GM23338 (cell line): Measurements from ENCODE around the gene TOP2A. TPM values are rescaled to one million over a fixed set of nuclear protein-coding genes. Genes with fewer than 3 reads are reported as not detected.

Source experiments
- ATAC-seq: fragments of 200-7000 bp; cut with Tn5 transposase; 3 replicates; pipeline ENCODE4 v1.9.1; 2020
- DNase-seq: peaks from one replicate; pipeline ENCODE4 v3.0.0-alpha.2; 2015; ENCODE audit warnings: low spot score
- H2AFZ ChIP-seq: fragments of 200-600 bp; sonication (generic); 2 replicates; pipeline ENCODE4 v1.8.0; 2016; ENCODE audit warnings: antibody characterized with exemption, mild to moderate bottlenecking, moderate library complexity
- H3F3A ChIP-seq: fragments of 200-600 bp; sonication (generic); replicated peaks from 2 replicates; pipeline ENCODE4 v1.8.0; 2017; ENCODE audit warnings: antibody characterized with exemption, mixed run types, low read depth
- H3K27ac ChIP-seq: fragments of 200-600 bp; sonication (generic); 2 replicates; pipeline ENCODE4 v1.6.1; 2016; ENCODE audit warnings: low read depth
- H3K27me3 ChIP-seq: fragments of 200-600 bp; sonication (generic); 2 replicates; pipeline ENCODE4 v1.8.0; 2016; ENCODE audit warnings: mild to moderate bottlenecking, mixed run types, moderate library complexity; ENCODE audit not compliant: insufficient read depth
- H3K36me3 ChIP-seq: fragments of 200-600 bp; sonication (generic); 2 replicates; pipeline ENCODE4 v1.8.0; 2016; ENCODE audit warnings: mild to moderate bottlenecking; ENCODE audit not compliant: insufficient read depth
- H3K4me1 ChIP-seq: fragments of 200-600 bp; sonication (generic); 2 replicates; pipeline ENCODE4 v1.8.0; 2016; ENCODE audit warnings: mild to moderate bottlenecking, moderate library complexity; ENCODE audit not compliant: insufficient read depth
- H3K4me2 ChIP-seq: fragments of 200-600 bp; sonication (generic); 2 replicates; pipeline ENCODE4 v1.7.1; 2017; ENCODE audit warnings: mixed run types
- H3K4me3 ChIP-seq: fragments of 200-600 bp; sonication (generic); 2 replicates; pipeline ENCODE4 v1.6.1; 2016; ENCODE audit warnings: mixed run types
- H3K79me2 ChIP-seq: fragments of 200-600 bp; sonication (generic); replicated peaks from 2 replicates; pipeline ENCODE4 v1.8.0; 2017; ENCODE audit warnings: mild to moderate bottlenecking; ENCODE audit not compliant: insufficient read depth
- H3K9me2 ChIP-seq: fragments of 200-600 bp; sonication (generic); 2 replicates; pipeline ENCODE4 v1.8.0; 2017; ENCODE audit not compliant: insufficient read depth
- H4K20me1 ChIP-seq: fragments of 200-600 bp; sonication (generic); replicated peaks from 2 replicates; pipeline ENCODE4 v1.8.0; 2017; ENCODE audit warnings: mild to moderate bottlenecking; ENCODE audit not compliant: insufficient read depth
- H3K27ac Mint-ChIP-seq: 2 replicates; pipeline ENCODE4 v1.8.0; 2020; ENCODE audit warnings: inconsistent platforms, mild to moderate bottlenecking, moderate library complexity, mixed read lengths
- H3K27me3 Mint-ChIP-seq: 3 replicates; pipeline ENCODE4 v1.8.0; 2022; ENCODE audit warnings: low read depth, mild to moderate bottlenecking, moderate library complexity, mixed read lengths, inconsistent platforms; ENCODE audit not compliant: insufficient read depth, poor library complexity
- H3K36me3 Mint-ChIP-seq: 3 replicates; pipeline ENCODE4 v1.8.0; 2021; ENCODE audit warnings: low read depth, mild to moderate bottlenecking, inconsistent platforms, moderate library complexity, mixed read lengths
- H3K4me1 Mint-ChIP-seq: 3 replicates; pipeline ENCODE4 v1.8.0; 2020; ENCODE audit warnings: mild to moderate bottlenecking, inconsistent platforms, mixed read lengths
- H3K4me3 Mint-ChIP-seq: 3 replicates; pipeline ENCODE4 v1.8.0; 2021; ENCODE audit warnings: moderate library complexity, mild to moderate bottlenecking, inconsistent platforms, mixed read lengths
- H3K9me3 Mint-ChIP-seq: 3 replicates; pipeline ENCODE4 v1.8.0; 2020; ENCODE audit warnings: moderate library complexity, mild to moderate bottlenecking, inconsistent platforms, mixed read lengths
- CREB1 ChIP-seq: fragments of 250-450 bp; sonication (Bioruptor Pico); IDR thresholded peaks from 2 replicates; pipeline ENCODE4 v1.5.0; 2020; ENCODE audit warnings: low read depth, mild to moderate bottlenecking, moderate library complexity
- EZH2 ChIP-seq: fragments of 200-600 bp; sonication (generic); IDR thresholded peaks from one replicate; pipeline ENCODE4 v1.8.0; 2017; ENCODE audit warnings: antibody characterized with exemption, mild to moderate bottlenecking, low read depth; ENCODE audit not compliant: unreplicated experiment
- EZH2phosphoT487 ChIP-seq: fragments of 200-600 bp; sonication (generic); IDR thresholded peaks from one replicate; pipeline ENCODE4 v1.8.1; 2018; ENCODE audit warnings: antibody characterized with exemption; ENCODE audit not compliant: unreplicated experiment
- JUNB ChIP-seq: IDR thresholded peaks from one replicate; pipeline ENCODE4 v1.6.1; 2016; ENCODE audit warnings: antibody characterized with exemption; ENCODE audit not compliant: unreplicated experiment
- NANOG ChIP-seq: IDR thresholded peaks from 2 replicates; pipeline ENCODE4 v1.6.1; 2016; ENCODE audit warnings: antibody characterized with exemption, borderline replicate concordance
- POLR2AphosphoS5 ChIP-seq: IDR thresholded peaks from 2 replicates; pipeline ENCODE4 v1.6.1; 2016; ENCODE audit warnings: antibody characterized with exemption, low read depth
- STAT1 ChIP-seq: IDR thresholded peaks from one replicate; pipeline ENCODE4 v1.6.1; 2016; ENCODE audit warnings: antibody characterized with exemption; ENCODE audit not compliant: unreplicated experiment
- ZNF114 ChIP-seq: fragments of 250-450 bp; sonication (Bioruptor Pico); IDR thresholded peaks from 2 replicates; pipeline ENCODE4 v1.5.0; 2020; ENCODE audit warnings: mild to moderate bottlenecking, moderate library complexity
- ZNF331 ChIP-seq: fragments of 250-450 bp; sonication (Bioruptor Pico); IDR thresholded peaks from 2 replicates; pipeline ENCODE4 v1.5.0; 2020; ENCODE audit warnings: low read depth, mild to moderate bottlenecking, moderate library complexity
- polyA plus RNA-seq: library from polyadenylated mRNA; unstranded; fragments of >200 nt; fragmentation: Nextera tagmentation; extraction: Ambion mirVana; gene quantifications from 2 replicates; pipeline ENCODE4 v1.2.1, GENCODE V29; 2016
- total RNA-seq: library from RNA; depleted of rRNA; stranded (reverse); fragments of >200 nt; shearing (Covaris generic); gene quantifications from 2 replicates; pipeline ENCODE4 v1.2.3, GENCODE V29; 2014
- TF ChIP-seq, protein P1 (sequence below): IDR thresholded peaks from 2 replicates; pipeline ENCODE4 v1.6.1; 2016; ENCODE audit warnings: antibody characterized with exemption
- TF ChIP-seq, protein P2 (sequence below): IDR thresholded peaks from one replicate; pipeline ENCODE4 v1.6.1; 2018; ENCODE audit warnings: antibody characterized with exemption; ENCODE audit not compliant: unreplicated experiment
- TF ChIP-seq, protein P3 (sequence below), 2 experiments: fragments of 200-600 bp in 1 of 2; sonication (generic) in 1 of 2; conservative IDR thresholded peaks; 2 replicates each; pipeline versions ENCODE4 v1.5.1 to v1.6.1; 2016 to 2017; ENCODE audit warnings: antibody characterized with exemption in 2 of 2, low read depth in 2 of 2, mild to moderate bottlenecking in 2 of 2, moderate library complexity in 1 of 2
- TF ChIP-seq, protein P4 (sequence below): fragments of 250-450 bp; sonication (Bioruptor Pico); IDR thresholded peaks from 2 replicates; pipeline ENCODE4 v1.5.0; 2020; ENCODE audit warnings: mild to moderate bottlenecking, moderate library complexity

TOP2A gene
- total and polyA plus RNA-seq, 2 experiments from 2014 or later, result 263 to 442 TPM

DNA sequence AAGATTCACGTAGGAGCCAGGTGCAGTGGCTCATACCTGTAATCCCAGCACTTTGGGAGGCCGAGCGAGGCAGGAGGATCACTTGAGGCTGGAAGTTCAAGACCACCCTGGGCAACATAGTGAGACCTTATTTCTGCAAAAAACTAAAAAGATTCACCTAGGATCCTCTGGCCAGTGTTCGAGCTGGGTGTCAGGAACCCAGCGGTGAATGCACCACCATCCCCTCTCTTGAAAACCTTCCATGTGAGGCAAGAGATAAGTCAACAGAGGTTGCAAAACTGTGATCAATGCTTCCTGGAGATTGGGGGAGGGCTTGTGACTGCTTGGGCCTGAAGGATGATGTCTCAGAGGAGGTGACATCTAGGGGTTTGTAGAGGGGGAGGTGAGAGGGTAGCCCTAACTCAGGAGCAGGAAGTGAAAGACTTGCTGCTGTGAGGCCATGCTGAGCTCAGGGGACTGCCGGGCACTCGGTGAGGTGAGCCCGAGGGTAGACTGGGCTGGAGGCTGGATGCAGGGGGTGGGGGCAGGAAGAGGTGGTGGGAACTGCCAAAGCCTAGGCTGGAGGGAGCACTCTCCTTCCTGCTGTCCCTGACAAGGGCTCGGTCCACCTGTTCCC, 64.8 kb downstream of the TOP2A start:
- no peaks in the 10 kb centered on the region for H3K9me2 ChIP-seq
- ATAC-seq (no peak), DNase-seq (no peak)
- H3K4me1 ChIP-seq, result peaks cover 54% of the 10 kb centered on the region
- no peak for TF ChIP-seq CREB1 (CRISPR knock-in tag)
- no peak for TF ChIP-seq EZH2
- no peak for TF ChIP-seq JUNB
- no peak for TF ChIP-seq POLR2AphosphoS5
- TF ChIP-seq ZNF331 (CRISPR knock-in tag), result no peak
- TF ChIP-seq, protein P1, sequence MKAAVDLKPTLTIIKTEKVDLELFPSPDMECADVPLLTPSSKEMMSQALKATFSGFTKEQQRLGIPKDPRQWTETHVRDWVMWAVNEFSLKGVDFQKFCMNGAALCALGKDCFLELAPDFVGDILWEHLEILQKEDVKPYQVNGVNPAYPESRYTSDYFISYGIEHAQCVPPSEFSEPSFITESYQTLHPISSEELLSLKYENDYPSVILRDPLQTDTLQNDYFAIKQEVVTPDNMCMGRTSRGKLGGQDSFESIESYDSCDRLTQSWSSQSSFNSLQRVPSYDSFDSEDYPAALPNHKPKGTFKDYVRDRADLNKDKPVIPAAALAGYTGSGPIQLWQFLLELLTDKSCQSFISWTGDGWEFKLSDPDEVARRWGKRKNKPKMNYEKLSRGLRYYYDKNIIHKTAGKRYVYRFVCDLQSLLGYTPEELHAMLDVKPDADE, result no peak
- no peak for TF ChIP-seq NANOG
- TF ChIP-seq STAT1, result no peak
- TF ChIP-seq, protein P2, sequence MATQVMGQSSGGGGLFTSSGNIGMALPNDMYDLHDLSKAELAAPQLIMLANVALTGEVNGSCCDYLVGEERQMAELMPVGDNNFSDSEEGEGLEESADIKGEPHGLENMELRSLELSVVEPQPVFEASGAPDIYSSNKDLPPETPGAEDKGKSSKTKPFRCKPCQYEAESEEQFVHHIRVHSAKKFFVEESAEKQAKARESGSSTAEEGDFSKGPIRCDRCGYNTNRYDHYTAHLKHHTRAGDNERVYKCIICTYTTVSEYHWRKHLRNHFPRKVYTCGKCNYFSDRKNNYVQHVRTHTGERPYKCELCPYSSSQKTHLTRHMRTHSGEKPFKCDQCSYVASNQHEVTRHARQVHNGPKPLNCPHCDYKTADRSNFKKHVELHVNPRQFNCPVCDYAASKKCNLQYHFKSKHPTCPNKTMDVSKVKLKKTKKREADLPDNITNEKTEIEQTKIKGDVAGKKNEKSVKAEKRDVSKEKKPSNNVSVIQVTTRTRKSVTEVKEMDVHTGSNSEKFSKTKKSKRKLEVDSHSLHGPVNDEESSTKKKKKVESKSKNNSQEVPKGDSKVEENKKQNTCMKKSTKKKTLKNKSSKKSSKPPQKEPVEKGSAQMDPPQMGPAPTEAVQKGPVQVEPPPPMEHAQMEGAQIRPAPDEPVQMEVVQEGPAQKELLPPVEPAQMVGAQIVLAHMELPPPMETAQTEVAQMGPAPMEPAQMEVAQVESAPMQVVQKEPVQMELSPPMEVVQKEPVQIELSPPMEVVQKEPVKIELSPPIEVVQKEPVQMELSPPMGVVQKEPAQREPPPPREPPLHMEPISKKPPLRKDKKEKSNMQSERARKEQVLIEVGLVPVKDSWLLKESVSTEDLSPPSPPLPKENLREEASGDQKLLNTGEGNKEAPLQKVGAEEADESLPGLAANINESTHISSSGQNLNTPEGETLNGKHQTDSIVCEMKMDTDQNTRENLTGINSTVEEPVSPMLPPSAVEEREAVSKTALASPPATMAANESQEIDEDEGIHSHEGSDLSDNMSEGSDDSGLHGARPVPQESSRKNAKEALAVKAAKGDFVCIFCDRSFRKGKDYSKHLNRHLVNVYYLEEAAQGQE, result no peak
- TF ChIP-seq, protein P3, sequence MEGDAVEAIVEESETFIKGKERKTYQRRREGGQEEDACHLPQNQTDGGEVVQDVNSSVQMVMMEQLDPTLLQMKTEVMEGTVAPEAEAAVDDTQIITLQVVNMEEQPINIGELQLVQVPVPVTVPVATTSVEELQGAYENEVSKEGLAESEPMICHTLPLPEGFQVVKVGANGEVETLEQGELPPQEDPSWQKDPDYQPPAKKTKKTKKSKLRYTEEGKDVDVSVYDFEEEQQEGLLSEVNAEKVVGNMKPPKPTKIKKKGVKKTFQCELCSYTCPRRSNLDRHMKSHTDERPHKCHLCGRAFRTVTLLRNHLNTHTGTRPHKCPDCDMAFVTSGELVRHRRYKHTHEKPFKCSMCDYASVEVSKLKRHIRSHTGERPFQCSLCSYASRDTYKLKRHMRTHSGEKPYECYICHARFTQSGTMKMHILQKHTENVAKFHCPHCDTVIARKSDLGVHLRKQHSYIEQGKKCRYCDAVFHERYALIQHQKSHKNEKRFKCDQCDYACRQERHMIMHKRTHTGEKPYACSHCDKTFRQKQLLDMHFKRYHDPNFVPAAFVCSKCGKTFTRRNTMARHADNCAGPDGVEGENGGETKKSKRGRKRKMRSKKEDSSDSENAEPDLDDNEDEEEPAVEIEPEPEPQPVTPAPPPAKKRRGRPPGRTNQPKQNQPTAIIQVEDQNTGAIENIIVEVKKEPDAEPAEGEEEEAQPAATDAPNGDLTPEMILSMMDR (conservative IDR thresholded peaks at IDR 0.05; ENCODE audit: low read depth in 2 of 2), result no peak
- TF ChIP-seq ZNF114 (CRISPR knock-in tag), result no peak
- TF ChIP-seq EZH2phosphoT487, result no peak
- TF ChIP-seq, protein P4, sequence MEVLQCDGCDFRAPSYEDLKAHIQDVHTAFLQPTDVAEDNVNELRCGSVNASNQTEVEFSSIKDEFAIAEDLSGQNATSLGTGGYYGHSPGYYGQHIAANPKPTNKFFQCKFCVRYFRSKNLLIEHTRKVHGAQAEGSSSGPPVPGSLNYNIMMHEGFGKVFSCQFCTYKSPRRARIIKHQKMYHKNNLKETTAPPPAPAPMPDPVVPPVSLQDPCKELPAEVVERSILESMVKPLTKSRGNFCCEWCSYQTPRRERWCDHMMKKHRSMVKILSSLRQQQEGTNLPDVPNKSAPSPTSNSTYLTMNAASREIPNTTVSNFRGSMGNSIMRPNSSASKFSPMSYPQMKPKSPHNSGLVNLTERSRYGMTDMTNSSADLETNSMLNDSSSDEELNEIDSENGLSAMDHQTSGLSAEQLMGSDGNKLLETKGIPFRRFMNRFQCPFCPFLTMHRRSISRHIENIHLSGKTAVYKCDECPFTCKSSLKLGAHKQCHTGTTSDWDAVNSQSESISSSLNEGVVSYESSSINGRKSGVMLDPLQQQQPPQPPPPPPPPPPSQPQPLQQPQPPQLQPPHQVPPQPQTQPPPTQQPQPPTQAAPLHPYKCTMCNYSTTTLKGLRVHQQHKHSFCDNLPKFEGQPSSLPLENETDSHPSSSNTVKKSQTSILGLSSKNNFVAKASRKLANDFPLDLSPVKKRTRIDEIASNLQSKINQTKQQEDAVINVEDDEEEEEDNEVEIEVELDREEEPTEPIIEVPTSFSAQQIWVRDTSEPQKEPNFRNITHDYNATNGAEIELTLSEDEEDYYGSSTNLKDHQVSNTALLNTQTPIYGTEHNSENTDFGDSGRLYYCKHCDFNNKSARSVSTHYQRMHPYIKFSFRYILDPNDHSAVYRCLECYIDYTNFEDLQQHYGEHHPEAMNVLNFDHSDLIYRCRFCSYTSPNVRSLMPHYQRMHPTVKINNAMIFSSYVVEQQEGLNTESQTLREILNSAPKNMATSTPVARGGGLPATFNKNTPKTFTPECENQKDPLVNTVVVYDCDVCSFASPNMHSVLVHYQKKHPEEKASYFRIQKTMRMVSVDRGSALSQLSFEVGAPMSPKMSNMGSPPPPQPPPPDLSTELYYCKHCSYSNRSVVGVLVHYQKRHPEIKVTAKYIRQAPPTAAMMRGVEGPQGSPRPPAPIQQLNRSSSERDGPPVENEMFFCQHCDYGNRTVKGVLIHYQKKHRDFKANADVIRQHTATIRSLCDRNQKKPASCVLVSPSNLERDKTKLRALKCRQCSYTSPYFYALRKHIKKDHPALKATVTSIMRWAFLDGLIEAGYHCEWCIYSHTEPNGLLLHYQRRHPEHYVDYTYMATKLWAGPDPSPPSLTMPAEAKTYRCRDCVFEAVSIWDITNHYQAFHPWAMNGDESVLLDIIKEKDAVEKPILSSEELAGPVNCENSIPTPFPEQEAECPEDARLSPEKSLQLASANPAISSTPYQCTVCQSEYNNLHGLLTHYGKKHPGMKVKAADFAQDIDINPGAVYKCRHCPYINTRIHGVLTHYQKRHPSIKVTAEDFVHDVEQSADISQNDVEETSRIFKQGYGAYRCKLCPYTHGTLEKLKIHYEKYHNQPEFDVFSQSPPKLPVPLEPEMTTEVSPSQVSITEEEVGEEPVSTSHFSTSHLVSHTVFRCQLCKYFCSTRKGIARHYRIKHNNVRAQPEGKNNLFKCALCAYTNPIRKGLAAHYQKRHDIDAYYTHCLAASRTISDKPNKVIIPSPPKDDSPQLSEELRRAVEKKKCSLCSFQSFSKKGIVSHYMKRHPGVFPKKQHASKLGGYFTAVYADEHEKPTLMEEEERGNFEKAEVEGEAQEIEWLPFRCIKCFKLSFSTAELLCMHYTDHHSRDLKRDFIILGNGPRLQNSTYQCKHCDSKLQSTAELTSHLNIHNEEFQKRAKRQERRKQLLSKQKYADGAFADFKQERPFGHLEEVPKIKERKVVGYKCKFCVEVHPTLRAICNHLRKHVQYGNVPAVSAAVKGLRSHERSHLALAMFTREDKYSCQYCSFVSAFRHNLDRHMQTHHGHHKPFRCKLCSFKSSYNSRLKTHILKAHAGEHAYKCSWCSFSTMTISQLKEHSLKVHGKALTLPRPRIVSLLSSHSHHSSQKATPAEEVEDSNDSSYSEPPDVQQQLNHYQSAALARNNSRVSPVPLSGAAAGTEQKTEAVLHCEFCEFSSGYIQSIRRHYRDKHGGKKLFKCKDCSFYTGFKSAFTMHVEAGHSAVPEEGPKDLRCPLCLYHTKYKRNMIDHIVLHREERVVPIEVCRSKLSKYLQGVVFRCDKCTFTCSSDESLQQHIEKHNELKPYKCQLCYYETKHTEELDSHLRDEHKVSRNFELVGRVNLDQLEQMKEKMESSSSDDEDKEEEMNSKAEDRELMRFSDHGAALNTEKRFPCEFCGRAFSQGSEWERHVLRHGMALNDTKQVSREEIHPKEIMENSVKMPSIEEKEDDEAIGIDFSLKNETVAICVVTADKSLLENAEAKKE (CRISPR knock-in tag), result no peak
- Mint-ChIP-seq H3K4me1 (peaks cover 72% of the 10 kb centered on the region), H3K27me3 (peaks cover 38% of the 10 kb centered on the region), H3K27ac (no peak overlapping the region), H3K36me3 (peaks cover 41% of the 10 kb centered on the region), H3K9me3 (no peaks in the 10 kb centered on the region), H3K4me3 (peak overlapping the region; percentile 19; the same call in 1 of the 3 replicates)
- no peaks in the 10 kb centered on the region for H3K79me2 ChIP-seq
- no peak overlapping the region for H3K4me3 ChIP-seq
- 0 out of 2 replicates have a peak overlapping the region, but pooled peaks have one; percentile 38 for H3K4me2 ChIP-seq
- H3K36me3 ChIP-seq, result no peaks in the 10 kb centered on the region
- peaks cover 6% of the 10 kb centered on the region; the same call in 1 of the 2 replicates for H4K20me1 ChIP-seq
- H3F3A ChIP-seq, result 0 out of 2 replicates have a peak, but pooled peaks cover 4% of the 10 kb centered on the region
- H3K27ac ChIP-seq, result no peak overlapping the region
- H3K27me3 ChIP-seq, result peaks cover 24% of the 10 kb centered on the region
- no peak overlapping the region for H2AFZ ChIP-seq
